C4-2B (cell line): ENCODE measurements around the gene CDK15.

Source experiments
- H3K27ac ChIP-seq: fragments of 450-650 bp; 2 replicates; pipeline ENCODE4 v1.5.1; 2017
- CTCF ChIP-seq: fragments of 450-650 bp; conservative IDR thresholded peaks from 2 replicates; pipeline ENCODE4 v1.5.1; 2017; ENCODE audit warnings: mild to moderate bottlenecking
- ZFX ChIP-seq: fragments of 450-650 bp; IDR thresholded peaks from 2 replicates; pipeline ENCODE4 v1.6.1; 2017

The CDK15 gene

GRCh38 chr2:201855356-201855755 lies 49.0 kb downstream of the CDK15 start:
- H3K27ac ChIP-seq = no peak overlapping the region
- no peak for TF ChIP-seq ZFX
- no peak for TF ChIP-seq CTCF

- no peak for TF ChIP-seq CTCF
- no peak for TF ChIP-seq ZFX
- no peak overlapping the region for H3K27ac ChIP-seq
Measured at GRCh38 chr2:201857326-201857725, 51.0 kb downstream of the CDK15 start.

- H3K27ac ChIP-seq = no peak overlapping the region
Measured at GRCh38 chr2:201858281-201859184, 52.2 kb downstream of the CDK15 start.

GRCh38 chr2:201859949-201860348 lies 53.6 kb downstream of the CDK15 start:
- no peak overlapping the region for H3K27ac ChIP-seq

More at GRCh38 chr2:201858281-201859184, 52.2 kb downstream of the CDK15 start:
- TF ChIP-seq CTCF (no peak), ZFX (no peak)

GRCh38 chr2:201860636-201861066 lies 54.3 kb downstream of the CDK15 start:
- no peak overlapping the region for H3K27ac ChIP-seq
- no peak for TF ChIP-seq ZFX
- TF ChIP-seq CTCF = peak; percentile 83

More at GRCh38 chr2:201859949-201860348, 53.6 kb downstream of the CDK15 start:
- TF ChIP-seq CTCF (no peak), ZFX (no peak)

GRCh38 chr2:201862843-201863242 lies 56.5 kb downstream of the CDK15 start:
- no peak for TF ChIP-seq ZFX
- TF ChIP-seq CTCF = no peak
- no peak overlapping the region for H3K27ac ChIP-seq

GRCh38 chr2:201866643-201867473 lies 60.5 kb downstream of the CDK15 start:
- no peak for TF ChIP-seq CTCF
- no peak for TF ChIP-seq ZFX
- H3K27ac ChIP-seq = no peak overlapping the region
